ENCODE measurements around the gene GAL3ST3.

GAL3ST3 gene

GRCh38 chr11:66037327-66037726 lies 11.6 kb downstream of the GAL3ST3 start:
- H2AFZ ChIP-seq (ENCODE audit: low read length), result no peak overlapping the region
- H3K27ac ChIP-seq (ENCODE audit: low read depth, low read length, poor library complexity, severe bottlenecking), result no peak overlapping the region
- no peaks in the 10 kb centered on the region for H3K9me3 ChIP-seq (ENCODE audit: low read length)
- no peaks in the 10 kb centered on the region; the same call in 1 of the 2 replicates for H3K27me3 ChIP-seq (ENCODE audit: insufficient read depth, low read length)
- no peaks in the 10 kb centered on the region for H3F3A ChIP-seq (ENCODE audit: insufficient read depth, low read length)
- H3K4me1 ChIP-seq (ENCODE audit: insufficient read depth, low read length, severe bottlenecking), result no peaks in the 10 kb centered on the region
- no peaks in the 10 kb centered on the region for H3K36me3 ChIP-seq (ENCODE audit: insufficient read depth, low read length)
- H3K9ac ChIP-seq (ENCODE audit: low read length), result no peak overlapping the region
- H3K79me2 ChIP-seq (ENCODE audit: insufficient read depth, low read length), result no peaks in the 10 kb centered on the region
- H4K20me1 ChIP-seq (ENCODE audit: insufficient read depth, low read length), result no peaks in the 10 kb centered on the region
- TF ChIP-seq EZH2 (IDR thresholded peaks at IDR 0.05; ENCODE audit: borderline replicate concordance, low read length) (no peak), CTCF (IDR thresholded peaks at IDR 0.05; ENCODE audit: low read length) (no peak)
- H3K4me3 ChIP-seq (ENCODE audit: low read depth, low read length, poor library complexity, severe bottlenecking), result no peak overlapping the region
- no peaks in the 10 kb centered on the region for H3K9me2 ChIP-seq (ENCODE audit: low read depth, low read length)
- H3K4me2 ChIP-seq (ENCODE audit: low read length), result no peak overlapping the region

- no peak overlapping the region for H3K9ac ChIP-seq (ENCODE audit: low read length)
- TF ChIP-seq CTCF (IDR thresholded peaks at IDR 0.05; ENCODE audit: low read length) (no peak), EZH2 (IDR thresholded peaks at IDR 0.05; ENCODE audit: borderline replicate concordance, low read length) (no peak)
- H3K27ac ChIP-seq (ENCODE audit: low read depth, low read length, poor library complexity, severe bottlenecking), result no peak overlapping the region
- H4K20me1 ChIP-seq (ENCODE audit: insufficient read depth, low read length), result no peaks in the 10 kb centered on the region
- no peak overlapping the region for H3K4me3 ChIP-seq (ENCODE audit: low read depth, low read length, poor library complexity, severe bottlenecking)
- no peak overlapping the region for H2AFZ ChIP-seq (ENCODE audit: low read length)
- H3K27me3 ChIP-seq (ENCODE audit: insufficient read depth, low read length), result no peaks in the 10 kb centered on the region; the same call in 1 of the 2 replicates
- no peaks in the 10 kb centered on the region for H3K79me2 ChIP-seq (ENCODE audit: insufficient read depth, low read length)
- H3K36me3 ChIP-seq (ENCODE audit: insufficient read depth, low read length), result no peaks in the 10 kb centered on the region
- no peaks in the 10 kb centered on the region for H3K9me2 ChIP-seq (ENCODE audit: low read depth, low read length)
- H3K4me1 ChIP-seq (ENCODE audit: insufficient read depth, low read length, severe bottlenecking), result no peaks in the 10 kb centered on the region
- H3K9me3 ChIP-seq (ENCODE audit: low read length), result no peaks in the 10 kb centered on the region
- no peaks in the 10 kb centered on the region for H3F3A ChIP-seq (ENCODE audit: insufficient read depth, low read length)
- no peak overlapping the region for H3K4me2 ChIP-seq (ENCODE audit: low read length)
These were observed 12.6 kb downstream of the GAL3ST3 start for GRCh38 chr11:66036334-66036710.

GRCh38 chr11:66035653-66036333 lies 13.2 kb downstream of the GAL3ST3 start:
- H3K9ac ChIP-seq (ENCODE audit: low read length), result no peak overlapping the region
- H3K9me3 ChIP-seq (ENCODE audit: low read length), result no peaks in the 10 kb centered on the region
- H3K4me1 ChIP-seq (ENCODE audit: insufficient read depth, low read length, severe bottlenecking), result no peaks in the 10 kb centered on the region
- H3K79me2 ChIP-seq (ENCODE audit: insufficient read depth, low read length), result no peaks in the 10 kb centered on the region
- H3K27ac ChIP-seq (ENCODE audit: low read depth, low read length, poor library complexity, severe bottlenecking), result no peak overlapping the region
- no peaks in the 10 kb centered on the region; the same call in 1 of the 2 replicates for H3K27me3 ChIP-seq (ENCODE audit: insufficient read depth, low read length)
- no peak overlapping the region for H3K4me3 ChIP-seq (ENCODE audit: low read depth, low read length, poor library complexity, severe bottlenecking)
- H3K4me2 ChIP-seq (ENCODE audit: low read length), result no peak overlapping the region
- H3K9me2 ChIP-seq (ENCODE audit: low read depth, low read length), result no peaks in the 10 kb centered on the region
- no peaks in the 10 kb centered on the region for H4K20me1 ChIP-seq (ENCODE audit: insufficient read depth, low read length)
- H2AFZ ChIP-seq (ENCODE audit: low read length), result no peak overlapping the region
- H3K36me3 ChIP-seq (ENCODE audit: insufficient read depth, low read length), result no peaks in the 10 kb centered on the region
- no peaks in the 10 kb centered on the region for H3F3A ChIP-seq (ENCODE audit: insufficient read depth, low read length)
- no peak for TF ChIP-seq CTCF (IDR thresholded peaks at IDR 0.05; ENCODE audit: low read length)
- no peak for TF ChIP-seq EZH2 (IDR thresholded peaks at IDR 0.05; ENCODE audit: borderline replicate concordance, low read length)

Measured in OCI-LY1 (cell line).